Measurements from ENCODE around the gene PANK1.

DNA sequence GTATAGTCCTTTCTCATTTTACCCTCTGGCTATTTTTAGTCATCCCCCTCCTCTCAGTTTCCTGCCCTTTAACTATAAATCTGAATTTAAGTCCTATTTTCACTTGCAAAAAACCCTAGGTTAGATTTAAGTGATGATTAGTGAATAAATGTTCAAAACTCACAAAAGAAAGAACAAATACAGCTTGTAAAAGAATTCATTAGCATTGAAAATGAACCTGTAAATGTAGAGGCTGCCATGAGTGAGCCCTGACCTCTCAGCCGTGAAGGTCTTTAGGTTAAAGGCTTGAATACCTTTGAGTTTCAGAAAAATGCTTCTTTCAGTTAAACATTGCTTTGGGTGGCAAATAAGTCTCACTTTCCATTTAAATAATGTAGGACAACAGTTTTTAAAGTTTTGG lies 107.7 kb downstream of the PANK1 start:
- TF ChIP-seq, protein P1, sequence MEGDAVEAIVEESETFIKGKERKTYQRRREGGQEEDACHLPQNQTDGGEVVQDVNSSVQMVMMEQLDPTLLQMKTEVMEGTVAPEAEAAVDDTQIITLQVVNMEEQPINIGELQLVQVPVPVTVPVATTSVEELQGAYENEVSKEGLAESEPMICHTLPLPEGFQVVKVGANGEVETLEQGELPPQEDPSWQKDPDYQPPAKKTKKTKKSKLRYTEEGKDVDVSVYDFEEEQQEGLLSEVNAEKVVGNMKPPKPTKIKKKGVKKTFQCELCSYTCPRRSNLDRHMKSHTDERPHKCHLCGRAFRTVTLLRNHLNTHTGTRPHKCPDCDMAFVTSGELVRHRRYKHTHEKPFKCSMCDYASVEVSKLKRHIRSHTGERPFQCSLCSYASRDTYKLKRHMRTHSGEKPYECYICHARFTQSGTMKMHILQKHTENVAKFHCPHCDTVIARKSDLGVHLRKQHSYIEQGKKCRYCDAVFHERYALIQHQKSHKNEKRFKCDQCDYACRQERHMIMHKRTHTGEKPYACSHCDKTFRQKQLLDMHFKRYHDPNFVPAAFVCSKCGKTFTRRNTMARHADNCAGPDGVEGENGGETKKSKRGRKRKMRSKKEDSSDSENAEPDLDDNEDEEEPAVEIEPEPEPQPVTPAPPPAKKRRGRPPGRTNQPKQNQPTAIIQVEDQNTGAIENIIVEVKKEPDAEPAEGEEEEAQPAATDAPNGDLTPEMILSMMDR (IDR thresholded peaks at IDR 0.05): no peak
- no peak for TF ChIP-seq POLR2A (IDR thresholded peaks at IDR 0.05)

Data from testis (tissue), 2 donors.